Dedifferentiated amniotic fluid mesenchymal stem cell (primary cell): ENCODE measurements around the gene ITGAV.
"Not testable (repeated sequence)": the region's sequence is repeated elsewhere in the genome, so short reads cannot be mapped to it uniquely, and the experiment has no call there.

ENCODE experiments used
- DNase-seq: peaks from one replicate; pipeline ENCODE4 v3.0.0-alpha.2; 2016; ENCODE audit errors: extremely low spot score

The ITGAV gene

GRCh38 chr2:186589612-186590349 is at the start of gene ITGAV:
TSS of gene ITGAV (plus strand) at chr2:186590056. CDS start at chr2:186590339, 283 bp downstream.
- DNase-seq = peak; percentile 78

DNA sequence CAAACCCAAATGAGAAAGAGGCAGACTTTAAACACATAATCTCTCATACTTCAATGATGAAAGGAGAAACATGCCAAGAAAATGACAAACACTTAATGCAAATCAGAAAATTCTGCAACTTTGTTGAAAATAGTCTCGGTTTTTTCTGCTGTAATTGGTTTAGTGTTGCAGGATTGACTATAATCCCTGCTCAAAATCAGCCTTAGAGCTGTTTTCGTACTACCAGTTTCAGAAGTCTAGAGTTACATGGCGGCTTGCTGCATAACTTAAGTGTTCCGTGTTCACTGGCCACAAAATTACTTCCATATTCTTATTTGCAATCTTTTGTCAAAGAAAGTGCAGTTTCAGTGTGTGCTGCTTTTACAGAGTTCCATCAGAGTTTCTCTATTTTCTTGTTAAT is 48.9 kb upstream of the ITGAV start:
- DNase-seq = peak; percentile 73

DNA sequence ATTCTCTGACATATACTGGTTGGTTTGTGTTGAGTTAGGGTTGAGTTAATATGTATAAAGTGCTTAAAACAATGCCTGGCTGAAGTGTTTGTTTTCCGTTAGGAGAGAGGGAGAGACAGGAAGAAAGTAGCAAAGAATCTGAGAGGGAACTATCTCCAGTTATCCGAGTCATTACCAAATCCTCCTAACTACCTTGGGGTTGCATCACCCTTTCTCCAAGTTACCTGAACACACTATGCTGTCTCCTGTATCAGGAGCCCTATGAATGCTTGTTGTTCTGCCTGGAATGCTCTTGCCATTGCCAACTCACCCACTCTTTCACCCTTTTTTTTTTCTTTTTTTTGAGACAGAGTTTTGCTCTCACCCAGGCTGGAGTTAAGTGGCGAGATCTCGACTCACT is 47.9 kb upstream of the ITGAV start:
- no peak for DNase-seq

DNA sequence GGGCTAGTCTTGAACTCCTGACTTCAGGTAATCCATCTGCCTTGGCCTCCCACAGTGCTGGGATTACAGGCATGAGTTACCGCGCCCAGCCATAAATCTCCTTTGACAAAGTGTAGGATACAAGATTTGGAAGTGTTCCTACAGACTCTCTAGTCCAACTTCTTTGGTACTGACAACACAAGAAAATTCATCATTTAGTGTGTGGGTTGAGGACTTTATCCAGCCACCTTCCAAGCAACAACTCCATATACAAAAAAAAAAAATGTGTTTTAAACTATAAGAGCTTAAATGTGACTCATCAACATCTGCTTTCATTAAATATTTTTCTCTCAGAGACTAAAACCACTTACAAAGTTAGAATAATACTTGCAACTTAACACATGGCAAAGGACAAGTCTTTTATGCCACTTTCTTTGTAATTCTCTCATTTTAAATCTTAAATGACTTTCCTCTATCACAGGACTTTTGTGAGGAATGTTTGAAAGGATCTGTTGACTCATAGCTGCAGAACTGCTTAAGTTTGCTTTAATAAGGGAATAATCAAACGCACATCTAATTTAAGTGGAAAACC is 46.2 kb upstream of the ITGAV start:
- DNase-seq = peak; percentile 63

GRCh38 chr2:186544255-186544675 is 45.6 kb upstream of the ITGAV start:
- peak; percentile 71 for DNase-seq

DNA sequence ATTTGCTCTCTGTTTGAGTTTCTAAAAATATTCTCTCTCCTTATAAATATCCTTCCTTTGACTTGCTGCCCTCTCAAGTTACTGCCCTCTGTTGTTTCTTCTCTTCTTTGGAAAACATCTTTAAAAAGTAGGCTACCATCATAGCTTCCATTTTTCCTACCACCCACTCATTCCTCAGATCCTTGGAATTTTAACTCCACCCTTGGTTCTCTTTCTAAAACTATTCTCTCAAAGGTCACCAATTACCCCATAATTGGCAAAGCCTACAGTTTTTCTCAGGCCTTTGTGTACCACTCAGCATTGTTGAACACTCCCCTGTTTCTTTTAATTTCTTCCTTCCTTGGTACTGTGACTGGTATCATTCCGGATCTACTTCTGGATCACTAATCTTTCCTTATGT is 43.0 kb upstream of the ITGAV start:
- DNase-seq = peak; percentile 69

GRCh38 chr2:186551323-186552050 is 38.4 kb upstream of the ITGAV start:
- no peak for DNase-seq

DNA sequence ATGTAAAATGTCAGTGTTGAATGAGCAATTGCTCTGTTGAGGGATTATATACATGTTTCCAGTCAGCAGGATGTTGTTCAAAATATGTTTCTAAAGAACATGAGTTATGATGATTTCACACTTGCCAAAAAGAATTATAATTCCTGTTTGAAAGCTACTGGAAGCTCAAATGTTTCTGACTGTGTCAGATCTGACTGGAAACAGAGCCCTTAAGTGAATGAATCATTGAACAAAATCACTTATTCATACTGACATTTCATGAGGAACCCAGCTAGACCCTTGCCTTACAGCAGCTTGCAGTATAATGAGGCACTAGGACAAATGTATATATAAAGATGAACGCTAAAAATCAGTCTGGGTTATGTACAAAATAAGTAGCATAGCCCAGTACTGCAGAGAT is 35.4 kb upstream of the ITGAV start:
- no peak for DNase-seq

- no peak for DNase-seq
Measured at GRCh38 chr2:186554850-186555671, 34.8 kb upstream of the ITGAV start.

- DNase-seq = no peak
Measured at GRCh38 chr2:186558512-186559276, 31.2 kb upstream of the ITGAV start.

DNA sequence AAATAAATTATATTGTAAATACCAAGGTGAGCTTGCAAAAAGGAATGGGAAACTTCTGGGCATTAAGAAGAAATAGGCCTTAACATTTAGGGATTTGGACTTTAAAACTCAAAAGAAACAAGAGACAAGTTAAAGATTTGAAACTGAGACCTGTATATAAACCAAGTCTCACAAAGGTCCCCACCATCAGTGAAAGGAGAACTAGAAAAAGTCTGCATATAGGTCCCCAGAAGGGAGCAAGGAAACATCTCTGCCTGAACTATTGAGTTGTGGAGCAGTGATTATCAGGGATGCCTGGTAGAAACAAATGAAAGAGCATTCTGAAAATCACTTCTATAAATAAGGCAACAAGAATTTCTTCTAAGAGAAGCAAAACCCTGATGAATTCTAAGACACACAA is 30.5 kb upstream of the ITGAV start:
- DNase-seq = no peak

GRCh38 chr2:186559848-186560247 is 30.0 kb upstream of the ITGAV start:
- DNase-seq = no peak

DNA sequence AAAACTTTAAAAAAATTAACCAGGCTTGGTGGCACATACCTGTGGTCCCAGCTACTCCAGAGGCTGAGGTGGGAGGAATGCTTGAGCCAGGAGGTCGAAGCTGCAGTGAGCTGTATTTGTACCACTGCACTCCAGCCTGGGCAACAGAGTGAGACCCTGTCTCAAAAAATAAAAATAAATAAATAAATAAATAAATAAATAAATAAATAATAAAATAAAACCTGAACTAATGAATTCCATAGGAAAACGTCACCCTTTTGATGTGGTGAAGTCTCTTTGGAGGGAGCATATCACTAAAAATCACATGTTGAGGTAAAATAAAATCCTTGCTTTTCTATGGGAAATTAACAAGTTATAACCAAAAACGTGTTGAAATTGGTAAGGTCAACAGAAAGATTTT is 29.6 kb upstream of the ITGAV start:
- DNase-seq = no peak

DNA sequence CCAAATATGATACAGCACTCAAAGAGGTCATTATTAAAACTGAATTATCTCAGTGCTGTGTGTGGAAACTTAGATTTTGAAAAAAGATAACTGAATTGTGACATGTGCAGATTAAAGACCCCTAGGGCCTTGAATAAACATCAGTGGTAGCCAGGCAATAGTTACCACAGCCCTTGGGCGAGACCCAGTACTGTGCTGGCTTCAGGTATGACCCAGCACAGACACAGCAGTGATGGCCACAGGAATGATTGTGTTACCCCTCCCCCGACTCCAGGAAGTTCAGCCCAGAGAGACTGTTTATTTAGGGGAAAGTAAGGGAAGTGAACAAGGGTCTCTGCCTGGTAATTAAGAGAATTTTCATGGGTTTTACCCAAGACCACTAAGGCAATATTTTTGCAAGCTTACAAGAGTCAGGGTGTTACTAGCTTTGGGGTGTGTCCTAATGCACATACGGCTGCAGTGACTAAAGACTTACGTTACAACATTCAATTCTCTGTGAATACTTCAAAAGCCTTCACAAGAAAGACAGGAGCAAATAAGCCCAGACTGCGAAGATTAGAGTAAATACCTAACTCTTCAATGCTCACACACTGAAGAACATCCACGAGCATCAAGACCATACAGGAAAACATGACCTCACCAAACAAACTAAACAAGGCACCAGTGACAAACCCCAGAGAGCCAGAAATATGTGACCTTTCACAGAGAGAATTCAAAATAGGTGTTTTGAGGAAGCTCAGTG is 28.2 kb upstream of the ITGAV start:
- DNase-seq = no peak

GRCh38 chr2:186562209-186562578 is 27.7 kb upstream of the ITGAV start:
- no peak for DNase-seq

- not testable (repeated sequence) for DNase-seq
Measured at GRCh38 chr2:186568600-186568999, 21.3 kb upstream of the ITGAV start.

DNA sequence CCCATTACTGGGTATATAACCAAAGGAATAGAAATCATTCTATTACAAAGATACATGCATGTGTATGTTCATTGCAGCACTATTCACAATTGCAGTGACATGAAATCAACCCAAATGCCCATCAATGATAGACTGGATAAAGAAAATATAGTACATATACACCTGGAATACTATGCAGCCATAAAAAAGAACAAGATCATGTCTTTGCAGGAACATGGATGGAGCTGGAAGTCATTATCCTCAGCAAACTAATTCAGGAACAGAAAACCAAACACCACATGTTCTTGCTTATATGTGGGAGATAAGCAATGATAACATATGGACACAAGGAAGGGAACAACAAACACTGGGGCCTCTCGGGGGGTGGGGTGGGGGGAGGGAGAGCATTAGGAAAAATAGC is 20.7 kb upstream of the ITGAV start:
- DNase-seq = not testable (repeated sequence)

DNA sequence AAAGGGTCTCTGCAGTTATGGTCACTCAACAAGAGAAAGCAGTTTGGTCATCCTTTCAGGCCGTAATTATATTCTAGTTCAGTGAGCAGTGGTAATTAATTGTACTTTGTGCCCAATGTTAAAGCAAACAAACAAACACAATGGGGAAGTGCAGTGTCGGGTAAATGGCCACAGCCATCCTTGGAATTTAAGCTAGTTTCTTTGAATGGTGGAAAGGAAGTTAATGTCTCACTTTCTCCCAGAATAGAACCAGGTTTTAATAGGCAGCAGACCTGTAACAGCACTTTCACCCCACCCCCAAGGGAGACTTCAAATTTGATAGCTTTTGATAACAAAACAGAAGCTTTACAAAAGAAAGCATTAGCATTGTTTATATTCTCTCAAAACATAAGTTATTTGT is 20.0 kb upstream of the ITGAV start:
- DNase-seq = no peak

- no peak for DNase-seq
Measured at GRCh38 chr2:186570604-186571003, 19.3 kb upstream of the ITGAV start.

DNA sequence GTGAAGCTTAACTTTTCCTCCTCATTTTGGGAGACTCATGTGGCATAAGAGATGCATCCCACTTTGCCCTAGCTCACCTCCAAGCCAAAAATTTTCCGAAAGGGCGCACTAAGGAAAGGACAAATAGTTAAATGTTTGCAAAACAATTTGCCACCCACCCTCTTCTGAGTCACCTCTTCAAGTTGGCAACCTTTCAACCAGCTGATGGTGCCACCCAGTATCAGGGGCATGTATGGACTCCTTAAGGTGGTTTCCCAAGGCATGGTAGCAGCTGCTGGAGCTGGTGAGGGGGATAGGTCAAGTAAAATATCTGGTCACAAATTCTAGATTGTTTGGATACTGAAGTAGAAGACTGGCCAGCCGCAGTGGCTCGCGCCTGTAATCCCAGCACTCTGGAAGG is 17.2 kb upstream of the ITGAV start:
- no peak for DNase-seq

DNA sequence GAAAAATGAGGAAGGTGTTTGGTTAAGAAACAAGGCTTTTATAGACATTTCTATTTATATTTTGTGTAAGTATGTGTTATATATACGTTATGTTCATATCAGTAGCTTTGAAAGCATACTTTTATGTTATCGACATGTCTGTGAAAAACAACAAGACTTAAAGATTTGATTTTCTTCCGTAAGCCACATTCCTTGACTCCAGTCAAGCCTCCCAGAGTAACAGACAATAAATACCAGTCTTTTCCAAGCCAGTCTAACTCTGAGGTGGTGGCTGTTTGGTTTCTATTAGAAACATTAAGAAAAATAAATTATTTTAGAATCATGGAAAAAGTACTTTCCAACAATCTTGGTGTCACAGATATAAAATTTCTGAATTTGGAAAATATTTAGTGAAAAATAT is 16.3 kb upstream of the ITGAV start:
- DNase-seq = no peak
